Measurements from ENCODE around the gene CD207.
A peak's percentile ranks its signal among the peaks of the same experiment; 100 is the strongest.
"Not testable (repeated sequence)": the region's sequence is repeated elsewhere in the genome, so short reads cannot be mapped to it uniquely, and the experiment has no call there.

CD207 gene

DNA sequence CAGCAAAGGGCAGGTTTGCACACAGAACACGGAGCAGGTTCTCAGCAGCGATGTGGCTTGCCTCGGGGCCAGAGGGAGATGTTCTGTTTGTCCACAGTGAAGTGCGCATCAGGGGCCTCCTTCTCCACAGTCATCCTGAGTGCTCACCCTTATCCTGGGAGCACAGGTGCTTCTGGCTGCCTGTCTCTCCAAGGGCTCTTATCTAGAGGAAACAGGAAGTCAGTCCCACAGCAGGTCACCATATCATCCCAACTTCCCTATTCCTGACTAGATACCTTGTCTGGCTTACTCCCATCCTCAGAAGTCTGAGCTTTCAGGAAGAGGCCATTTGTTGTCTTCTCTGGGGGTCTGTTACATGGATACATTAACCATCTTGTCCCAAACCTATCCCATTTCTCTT lies at the start of gene CD207:
Gene CD207, minus strand, starts transcription at position 174 of the 400 bp plus-strand sequence. Its CDS starts 40 bp downstream, at position 134.
- no peak for DNase-seq (ENCODE audit: low read depth in 2 of 2, low spot score in 1 of 2)

DNA sequence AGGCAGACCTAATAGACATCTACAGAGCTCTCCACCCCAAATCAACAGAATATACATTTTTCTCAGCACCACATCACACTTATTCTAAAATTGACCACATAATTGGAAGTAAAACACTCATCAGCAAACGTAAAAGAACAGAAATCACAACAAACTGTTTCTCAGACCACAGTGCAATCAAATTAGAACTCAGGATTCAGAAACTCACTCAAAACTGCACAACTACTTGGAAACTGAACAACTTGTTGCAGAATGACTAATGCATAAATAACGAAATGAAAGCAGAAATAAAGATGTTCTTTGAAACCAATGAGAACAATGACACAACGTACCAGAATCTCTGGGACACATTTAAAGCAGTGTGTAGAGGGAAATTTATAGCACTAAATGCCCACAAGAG lies 42.9 kb upstream of the CD207 start:
- DNase-seq (ENCODE audit: low read depth in 2 of 2, low spot score in 1 of 2), result not testable (repeated sequence)

DNA sequence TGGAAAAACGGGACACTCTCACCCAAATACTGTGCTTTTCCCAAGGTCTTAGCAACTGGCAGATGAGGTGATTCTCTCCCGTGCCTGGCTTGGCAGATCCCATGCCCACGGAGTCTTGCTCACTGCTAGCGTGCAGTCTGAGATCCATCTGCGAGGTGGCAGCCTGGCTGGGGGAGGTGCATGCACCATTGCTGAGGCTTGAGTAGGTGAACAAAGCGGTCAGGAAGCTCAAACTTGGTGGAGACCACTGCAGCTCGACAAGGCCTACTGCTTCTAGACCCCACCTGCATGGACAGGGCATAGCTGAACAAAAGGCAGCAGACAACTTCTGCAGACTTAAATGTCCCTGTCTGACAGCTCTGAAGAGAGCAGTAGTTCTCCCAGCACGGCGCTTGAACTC lies 40.5 kb upstream of the CD207 start:
- DNase-seq (ENCODE audit: low read depth in 2 of 2, low spot score in 1 of 2), result not testable (repeated sequence)

DNA sequence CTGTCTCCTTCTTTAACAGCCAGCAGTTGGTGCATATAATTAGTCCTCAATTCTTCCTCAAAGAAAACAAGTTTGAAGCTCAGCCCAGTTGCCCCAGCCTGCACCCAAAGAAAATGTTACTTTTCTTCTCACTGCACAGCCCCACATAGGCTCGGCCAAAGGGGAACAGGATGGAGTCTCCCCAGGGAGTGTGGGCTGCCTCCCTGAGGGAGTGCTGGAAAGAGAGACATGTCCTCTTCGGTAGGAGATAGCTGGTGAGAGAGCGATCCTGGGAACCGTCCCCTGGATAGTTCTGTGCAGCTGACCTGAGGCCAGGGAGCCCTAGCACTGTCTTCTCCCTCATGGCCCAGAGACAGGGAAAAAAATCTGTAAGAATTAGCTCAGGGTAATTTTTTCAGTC lies 37.9 kb upstream of the CD207 start:
- DNase-seq (ENCODE audit: low read depth in 2 of 2, low spot score in 1 of 2), result no peak

DNA sequence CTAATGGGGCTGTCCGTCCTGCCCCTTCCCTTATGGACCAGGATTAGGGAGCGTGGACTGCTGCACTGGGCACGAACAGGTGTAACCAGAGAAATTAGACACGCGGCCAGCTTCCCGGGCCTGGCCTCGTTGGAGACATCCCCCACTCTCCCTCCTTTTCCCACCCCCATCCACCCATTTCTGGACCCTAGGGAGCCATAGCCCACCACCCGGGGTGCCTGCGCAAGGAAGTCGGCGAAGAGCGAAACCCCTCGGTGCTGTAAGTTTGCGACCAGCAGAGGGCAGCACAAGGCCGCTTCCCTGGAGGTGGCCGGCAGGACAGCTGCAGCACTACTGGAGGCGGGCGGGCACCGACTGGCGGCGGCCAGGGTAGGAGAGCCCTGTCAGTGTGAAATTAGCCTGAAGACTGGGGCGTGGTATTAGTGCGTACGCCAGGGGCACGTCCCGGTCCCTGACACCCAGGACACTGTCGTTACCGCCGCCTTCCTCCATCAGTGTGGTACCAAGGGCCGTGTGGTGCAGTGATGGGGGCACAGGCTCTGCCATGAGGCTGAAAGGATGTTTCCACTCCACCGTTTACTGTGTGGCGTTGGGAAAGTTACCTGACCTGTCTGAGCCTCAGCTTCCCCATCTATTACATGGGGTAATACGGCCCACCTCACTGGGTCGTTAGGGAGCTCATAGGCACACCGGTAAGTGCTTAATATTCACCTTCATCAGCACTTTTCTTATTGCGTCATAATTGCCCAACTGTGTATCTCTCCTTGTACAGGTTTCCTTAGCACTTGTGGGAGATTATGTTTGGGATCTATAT lies 36.0 kb upstream of the CD207 start:
- DNase-seq (ENCODE audit: low read depth in 2 of 2, low spot score in 1 of 2), result peak; percentile 50 to 62

DNA sequence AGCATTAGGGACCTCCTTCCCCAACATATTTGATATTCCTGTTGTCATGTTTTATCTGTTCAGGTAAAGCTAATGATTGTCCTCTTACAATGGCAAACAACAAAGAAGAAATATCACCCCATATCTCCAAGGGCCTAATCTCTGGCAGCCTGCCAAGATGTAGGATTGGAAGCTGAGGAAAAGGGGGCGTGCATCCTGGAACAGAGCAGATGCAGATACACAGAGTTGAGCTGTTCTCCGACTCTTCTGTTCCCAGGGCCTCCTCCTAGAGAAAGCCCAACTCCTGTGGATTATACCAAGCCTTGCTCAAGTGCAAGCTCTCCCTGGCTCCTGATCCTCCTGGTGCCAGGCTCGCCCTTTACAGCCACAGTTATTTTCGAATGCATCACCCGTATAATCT lies 35.2 kb upstream of the CD207 start:
- DNase-seq (ENCODE audit: low read depth in 2 of 2, low spot score in 1 of 2), result no peak

DNA sequence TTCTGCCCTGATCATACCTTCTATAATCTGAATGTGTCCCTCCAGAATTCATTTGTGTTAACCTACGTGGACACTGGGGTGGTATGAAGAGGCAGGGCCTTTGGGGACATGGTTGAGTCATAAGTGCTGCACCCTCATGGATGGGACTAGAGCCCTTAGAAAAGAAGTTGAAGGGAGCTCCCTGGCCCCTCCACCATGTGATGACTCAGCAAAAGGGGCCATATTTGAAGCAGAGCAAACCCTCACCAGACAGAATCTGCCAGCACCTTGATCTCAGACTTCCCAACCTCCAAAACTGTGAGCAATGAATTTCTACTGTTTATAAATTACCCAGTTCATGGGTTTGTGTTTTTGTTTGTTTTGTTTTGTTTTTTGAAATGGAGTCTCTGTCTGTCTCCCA lies 33.4 kb upstream of the CD207 start:
- no peak for DNase-seq (ENCODE audit: low read depth in 2 of 2, low spot score in 1 of 2)

DNA sequence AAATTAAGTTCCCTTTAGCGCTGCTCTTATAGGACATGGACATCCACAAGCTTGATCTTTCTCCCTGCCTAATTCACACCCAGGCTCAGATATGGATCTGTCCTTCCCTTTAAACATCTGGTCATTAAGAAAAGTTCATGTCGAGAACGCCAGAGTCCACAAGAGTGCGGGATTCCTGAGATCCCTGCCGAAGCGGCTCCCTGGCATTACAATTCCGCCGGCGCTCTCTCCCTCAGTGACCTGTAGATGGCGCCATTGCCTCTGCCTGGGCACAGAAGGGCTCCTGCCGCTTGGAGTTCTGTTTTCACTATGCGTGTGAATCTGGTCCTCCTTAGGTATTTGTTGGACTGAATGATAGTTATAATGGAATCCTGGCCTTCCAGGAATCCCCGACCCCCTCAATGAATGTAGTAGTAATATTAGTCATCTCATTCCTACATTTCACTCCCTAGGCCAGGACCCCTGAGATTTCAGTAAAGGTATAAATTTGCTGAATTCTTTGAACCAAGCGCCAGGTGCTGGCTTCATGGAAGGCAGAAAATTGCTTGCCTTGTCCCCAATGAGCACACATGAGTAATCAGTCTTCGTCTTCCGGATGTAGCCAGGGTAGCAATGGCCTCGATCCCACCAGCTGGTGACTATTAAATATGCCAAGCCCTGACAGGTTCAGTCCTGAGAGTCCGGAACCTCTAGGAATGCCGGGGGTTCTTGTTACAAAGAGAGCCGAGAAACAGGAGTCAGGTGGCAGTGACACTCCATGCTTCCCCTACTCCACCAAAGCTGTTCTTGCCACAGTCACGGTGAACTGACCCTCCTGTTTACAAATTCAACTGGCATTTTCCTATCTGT lies 26.4 kb upstream of the CD207 start:
- peak; percentile 41 to 42 for DNase-seq (ENCODE audit: low read depth in 2 of 2, low spot score in 1 of 2)

DNA sequence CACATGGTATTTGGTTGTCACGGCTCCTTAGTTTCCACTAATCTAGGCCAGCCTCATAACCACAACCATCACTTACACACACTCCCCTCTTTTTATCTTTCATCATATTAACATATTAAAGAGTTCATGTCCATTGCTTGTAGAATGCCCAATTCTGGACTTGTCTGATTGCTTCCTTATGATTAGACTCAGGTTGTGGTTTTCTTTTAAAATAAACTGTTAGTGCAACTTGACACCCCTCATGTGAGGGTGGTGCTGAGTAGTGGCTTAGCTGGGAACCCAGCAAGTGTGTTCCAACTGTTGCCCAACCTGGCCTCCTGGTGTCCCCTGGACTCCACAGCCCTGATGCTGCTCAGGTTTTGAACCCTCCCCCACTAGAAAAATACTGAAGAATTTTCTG lies 20.1 kb upstream of the CD207 start:
- no peak for DNase-seq (ENCODE audit: low read depth in 2 of 2, low spot score in 1 of 2)

DNA sequence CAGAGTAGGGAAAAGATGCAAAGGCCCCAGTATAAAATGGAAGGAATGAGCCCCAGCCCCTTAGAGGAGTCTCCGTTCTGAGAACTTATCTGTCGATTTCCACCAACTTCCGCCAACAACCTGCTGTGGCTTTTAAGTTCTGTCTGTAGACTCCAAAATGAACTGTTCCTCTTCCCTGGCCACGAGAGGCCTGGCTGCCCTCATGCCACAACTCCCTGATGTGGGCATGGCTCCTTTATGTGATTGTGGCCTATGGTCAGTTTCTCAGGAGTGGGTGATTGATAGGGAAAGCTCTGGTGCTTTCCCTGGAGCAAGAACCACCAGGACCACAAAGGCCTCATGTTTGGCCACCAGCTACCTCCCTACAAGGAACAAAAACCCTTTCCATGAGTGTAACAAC lies 18.8 kb upstream of the CD207 start:
- no peak for DNase-seq (ENCODE audit: low read depth in 2 of 2, low spot score in 1 of 2)

DNA sequence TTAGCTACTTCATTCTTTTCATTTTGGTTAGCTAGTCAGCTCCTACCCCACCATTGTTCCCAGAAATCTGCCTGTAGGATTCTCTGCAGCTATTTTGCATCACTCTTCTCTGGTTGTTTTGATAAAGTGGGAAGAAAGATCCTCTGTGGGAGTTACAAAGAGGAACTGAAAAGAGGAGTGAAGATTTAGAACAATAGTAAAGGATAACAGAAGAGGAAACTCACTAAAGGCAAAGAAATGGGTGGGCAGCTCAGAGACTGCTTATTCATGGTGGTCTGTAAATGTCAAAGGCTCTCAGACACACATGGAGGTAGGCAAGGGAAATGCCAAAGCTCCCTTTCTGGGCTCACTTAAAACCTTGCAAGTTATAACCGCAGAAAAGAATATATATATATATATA lies 17.2 kb upstream of the CD207 start:
- no peak for DNase-seq (ENCODE audit: low read depth in 2 of 2, low spot score in 1 of 2)

DNA sequence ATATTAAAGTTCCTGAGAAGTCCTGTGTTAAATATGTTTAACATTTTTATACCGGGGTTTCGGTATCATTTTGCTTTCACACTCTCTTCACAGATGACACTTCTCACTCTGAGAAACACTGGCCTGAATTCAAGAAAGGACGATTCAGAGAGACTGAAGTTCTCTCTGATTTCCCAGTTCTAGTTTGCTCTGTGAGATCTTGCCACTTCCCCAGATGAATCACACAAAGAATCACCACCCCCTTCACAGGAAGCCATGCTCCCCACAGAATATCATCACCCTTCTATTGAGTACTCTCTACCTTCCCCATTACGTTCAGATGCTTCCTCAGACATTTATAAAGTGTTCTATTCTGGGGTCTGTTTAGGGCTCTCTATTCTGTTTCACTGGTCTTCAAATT lies 16.1 kb upstream of the CD207 start:
- DNase-seq (ENCODE audit: low read depth in 2 of 2, low spot score in 1 of 2), result peak in 1 of 2 donors; percentile 9

DNA sequence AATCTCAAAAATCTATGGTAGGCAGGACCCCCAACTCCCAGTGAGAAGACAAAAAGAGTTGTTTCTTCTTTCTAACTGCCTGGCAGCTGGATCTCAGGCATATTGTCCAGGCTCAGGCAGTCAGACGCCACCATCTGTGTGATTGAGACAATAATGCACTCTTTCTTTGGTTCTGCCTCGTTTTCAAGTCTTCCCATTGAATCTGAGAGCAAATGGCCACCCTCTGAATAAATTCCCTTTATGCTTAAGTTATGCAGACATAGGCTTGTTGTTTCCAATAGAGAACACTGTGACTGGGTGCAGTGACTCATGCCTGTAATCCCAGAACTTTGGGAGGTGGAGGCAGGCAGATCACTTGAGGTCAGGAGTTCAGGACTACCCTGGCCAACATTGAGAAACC lies 15.3 kb upstream of the CD207 start:
- DNase-seq (ENCODE audit: low read depth in 2 of 2, low spot score in 1 of 2), result no peak

DNA sequence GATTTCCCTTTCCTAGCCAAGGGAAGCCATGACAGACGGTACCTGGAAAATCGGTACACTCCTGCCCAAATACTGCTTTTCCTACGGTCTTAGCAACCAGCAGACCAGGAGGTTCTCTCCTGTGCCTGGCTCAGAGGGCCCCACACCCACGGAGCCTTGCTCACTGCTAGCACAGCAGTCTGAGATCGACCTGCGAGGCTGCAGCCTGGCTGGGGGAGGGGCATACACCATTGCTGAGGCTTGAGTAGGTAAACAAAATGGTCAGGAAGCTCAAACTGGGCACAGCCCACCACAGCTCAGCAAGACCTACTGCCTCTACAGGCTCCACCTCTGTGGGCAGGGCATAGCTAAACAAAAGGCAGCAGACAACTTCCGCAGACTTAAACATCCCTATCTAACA lies 6.8 kb upstream of the CD207 start:
- no peak for DNase-seq (ENCODE audit: low read depth in 2 of 2, low spot score in 1 of 2)

DNA sequence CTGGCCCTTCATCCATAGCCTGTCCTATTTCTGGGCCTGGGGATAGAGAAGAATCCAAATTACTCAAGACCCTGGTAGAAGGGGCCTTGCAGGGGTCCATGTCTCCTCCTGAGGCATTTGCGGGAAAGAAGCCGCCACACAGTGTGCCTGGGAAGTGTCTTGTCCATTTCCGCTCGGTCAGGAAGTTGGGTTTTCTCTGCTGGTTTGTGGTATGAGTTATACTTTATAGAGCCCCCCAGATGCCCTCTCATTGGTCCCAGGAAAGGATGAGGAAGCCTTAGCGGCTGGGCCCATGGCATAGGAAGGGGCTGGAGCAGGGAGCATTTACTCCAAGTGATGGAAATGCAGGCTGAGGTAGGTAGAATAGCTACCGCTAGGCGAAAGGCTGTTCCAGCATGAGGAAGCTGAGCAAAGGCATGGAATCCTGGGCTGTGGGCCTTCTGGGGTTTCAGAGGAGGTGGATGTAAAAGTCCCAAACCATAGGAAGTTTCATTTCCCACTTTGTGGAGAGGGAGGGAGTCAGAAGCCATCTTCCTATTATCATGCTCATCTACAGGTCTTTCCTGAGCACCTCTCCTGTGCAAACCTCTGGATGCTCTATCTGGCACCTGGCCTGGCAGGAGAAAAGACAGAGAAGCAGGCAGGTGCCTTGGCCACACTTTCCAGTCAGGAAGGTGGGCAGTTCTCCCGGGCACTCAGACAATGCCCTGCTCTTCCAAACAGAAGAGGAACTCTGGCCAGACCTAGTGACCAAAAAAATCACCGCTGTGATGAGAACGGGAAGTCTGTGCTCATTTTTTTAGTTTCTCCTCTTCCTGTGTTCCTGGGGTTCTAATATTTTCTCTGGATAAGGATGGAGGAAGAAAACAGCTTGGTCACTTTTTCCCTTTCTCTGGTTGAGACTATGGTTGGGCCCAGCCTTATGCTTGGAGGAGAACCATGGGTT lies 2.6 kb upstream of the CD207 start:
- DNase-seq (ENCODE audit: low read depth in 2 of 2, low spot score in 1 of 2), result no peak

DNA sequence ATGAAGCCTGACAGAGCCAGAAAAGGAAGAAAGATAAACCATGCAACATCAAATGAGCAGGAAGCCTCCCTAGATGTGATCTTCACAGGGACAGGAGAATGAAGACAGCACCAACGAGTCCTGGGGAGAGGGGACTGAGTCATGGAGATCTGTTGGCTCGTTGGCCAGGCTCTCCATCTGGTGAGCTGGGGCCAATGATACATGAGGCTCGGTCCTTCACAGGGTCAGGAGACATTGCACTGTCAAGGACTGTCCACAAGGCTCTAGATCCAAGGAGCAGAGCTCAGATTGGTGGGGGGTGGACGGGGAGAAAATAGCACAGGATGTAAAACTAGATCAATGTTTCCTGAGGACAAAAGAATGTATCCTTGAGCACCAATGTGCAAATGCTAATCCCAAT lies 735 bp downstream of the CD207 start:
- DNase-seq (ENCODE audit: low read depth in 2 of 2, low spot score in 1 of 2), result no peak

DNA sequence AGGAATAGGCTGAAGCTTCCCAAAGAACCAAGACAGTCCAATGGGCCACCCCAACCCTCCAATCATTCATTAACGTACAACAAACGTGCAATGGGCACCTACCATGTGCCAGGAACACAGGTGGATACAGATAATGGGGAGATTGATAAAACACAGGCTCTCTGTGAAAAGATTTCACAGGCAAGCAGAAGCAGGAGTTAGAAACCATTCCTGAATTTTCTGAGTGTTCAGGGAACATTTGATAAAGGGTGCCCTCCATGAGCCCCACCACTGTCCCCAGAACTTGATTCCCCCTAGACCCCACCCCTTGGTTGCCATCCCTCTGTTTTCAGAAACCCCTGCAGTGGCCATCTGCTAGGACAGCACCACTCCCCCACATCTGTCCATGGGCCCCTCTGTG lies 1.5 kb downstream of the CD207 start:
- no peak for DNase-seq (ENCODE audit: low read depth in 2 of 2, low spot score in 1 of 2)

DNA sequence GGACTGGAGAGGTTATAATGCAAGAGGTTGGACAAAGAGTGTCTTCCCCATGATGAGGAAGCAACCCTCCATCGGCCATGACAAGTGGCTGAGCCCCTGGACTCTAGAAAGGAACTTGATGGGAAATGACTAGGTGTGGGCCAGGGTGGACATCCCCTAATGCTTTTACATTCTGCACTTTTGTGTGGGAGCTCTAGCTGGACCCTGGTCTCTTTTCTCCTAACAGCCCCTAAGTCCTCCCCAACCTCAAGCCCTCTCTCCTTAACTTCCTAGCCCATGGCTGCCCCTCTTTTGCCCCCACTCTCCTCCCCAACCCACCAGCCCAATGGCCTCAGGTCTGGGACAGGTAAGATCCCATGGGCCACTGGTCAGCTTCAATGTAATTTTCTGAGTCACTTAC lies 2.4 kb downstream of the CD207 start:
- no peak for DNase-seq (ENCODE audit: low read depth in 2 of 2, low spot score in 1 of 2)

DNA sequence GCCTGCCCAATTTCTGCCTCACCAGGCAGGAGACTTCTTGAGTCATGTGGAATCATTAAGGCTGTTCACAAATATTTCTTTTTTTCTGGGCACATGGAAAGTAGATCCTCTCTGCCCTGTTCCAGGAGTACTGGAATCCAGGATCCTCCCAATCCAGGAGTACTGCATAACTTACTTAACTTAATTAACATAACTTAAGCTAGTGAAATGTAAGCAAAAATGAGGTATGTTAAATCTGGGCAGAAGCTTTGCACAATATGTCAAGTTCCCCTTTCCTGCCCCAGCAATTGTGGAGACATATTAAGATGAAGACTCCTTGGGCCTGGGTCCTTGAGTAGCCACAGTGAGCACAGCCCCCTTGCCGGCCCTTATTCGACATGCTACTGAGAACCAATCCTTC lies 3.2 kb downstream of the CD207 start:
- no peak for DNase-seq (ENCODE audit: low read depth in 2 of 2, low spot score in 1 of 2)

DNA sequence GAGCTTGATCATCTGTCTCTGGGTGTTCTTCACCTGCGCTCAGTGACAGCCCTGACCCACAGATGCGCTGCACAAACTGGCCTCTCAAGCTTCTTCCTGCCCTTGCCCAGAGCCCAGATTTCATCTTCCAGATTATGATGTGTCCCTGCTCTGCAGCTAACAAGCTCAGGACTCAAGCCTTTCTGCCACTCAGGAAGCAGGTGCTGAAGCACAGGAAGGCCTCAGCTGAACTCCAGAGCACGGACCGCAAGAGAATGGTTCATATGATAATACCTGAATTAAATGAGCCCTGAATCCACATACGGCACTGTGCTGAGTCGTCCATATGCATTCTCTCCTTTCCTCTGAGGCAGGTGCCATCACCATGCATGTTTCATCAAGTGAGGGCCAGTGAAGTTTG lies 3.8 kb downstream of the CD207 start:
- no peak for DNase-seq (ENCODE audit: low read depth in 2 of 2, low spot score in 1 of 2)

DNA sequence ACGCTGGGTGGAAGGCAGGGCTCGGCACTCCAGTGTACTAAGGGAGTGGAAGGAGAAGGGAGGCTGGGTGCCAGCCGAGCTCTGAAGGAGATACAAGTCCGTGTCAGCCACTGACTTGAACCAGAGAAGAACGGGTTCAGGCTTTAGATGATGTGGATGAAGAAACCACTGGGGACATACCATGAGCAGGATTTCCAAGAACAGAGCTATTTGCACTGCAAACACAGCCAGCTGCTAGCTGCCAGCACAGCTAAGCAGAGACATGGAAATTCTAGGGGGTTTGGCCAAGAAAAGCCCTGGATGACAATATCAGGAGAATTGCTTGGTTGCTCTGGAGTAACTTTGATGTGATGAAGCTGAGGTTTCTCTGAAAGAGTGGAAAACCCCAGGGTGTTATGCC lies 5.2 kb downstream of the CD207 start:
- no peak for DNase-seq (ENCODE audit: low read depth in 2 of 2, low spot score in 1 of 2)
